ENCODE results near the gene PIEZO1.

The PIEZO1 gene

GRCh38 chr16:88740727-88741055 is 44.3 kb downstream of the PIEZO1 start:
- Histone ChIP-seq H3K4me3 (no peak overlapping the region), H3K27me3 (no peaks in the 10 kb centered on the region), H3K9me3 (no peaks in the 10 kb centered on the region), H3K4me1 (peaks cover 0 to 42% (median 8%) of the 10 kb centered on the region in 4 donors), H3K36me3 (peaks cover 0 to 55% (median 29%) of the 10 kb centered on the region in 3 donors), H3K27ac (no peak overlapping the region)
- intact Hi-C loops (cut with DNase I; ENCODE audit: low total_unique reads) = loop anchor here (5.0 kb wide), 1 partner anchor 427 kb away; no protein-coding TSS in a partner anchor
- no peak for DNase-seq
- TF ChIP-seq CTCF (IDR thresholded peaks at IDR 0.05) = no peak

GRCh38 chr16:88739977-88740726 is 44.9 kb downstream of the PIEZO1 start:
- intact Hi-C loops (cut with DNase I; ENCODE audit: low total_unique reads) = loop anchor here (5.0 to 10.0 kb wide), 3 partner anchors 125 to 477 kb away; partner anchors contain the start of genes PABPN1L and ZNF778
- Histone ChIP-seq H3K36me3 (peaks cover 0 to 60% (median 33%) of the 10 kb centered on the region in 3 donors), H3K27me3 (no peaks in the 10 kb centered on the region), H3K4me1 (peaks cover 0 to 37% (median 8%) of the 10 kb centered on the region in 4 donors), H3K27ac (no peak overlapping the region), H3K9me3 (no peaks in the 10 kb centered on the region), H3K4me3 (no peak overlapping the region)
- DNase-seq = no peak
- TF ChIP-seq CTCF (IDR thresholded peaks at IDR 0.05) = no peak

- Histone ChIP-seq H3K4me3 (no peak overlapping the region), H3K27ac (no peak overlapping the region), H3K36me3 (peaks cover 0 to 68% (median 41%) of the 10 kb centered on the region in 3 donors), H3K4me1 (peaks cover 0 to 30% (median 8%) of the 10 kb centered on the region in 4 donors), H3K27me3 (no peaks in the 10 kb centered on the region), H3K9me3 (no peaks in the 10 kb centered on the region)
- DNase-seq = no peak
- no peak for TF ChIP-seq CTCF (IDR thresholded peaks at IDR 0.05)
- intact Hi-C loops (cut with DNase I; ENCODE audit: low total_unique reads) = loop anchor here (5.0 to 10.0 kb wide), 2 partner anchors 125 to 478 kb away; partner anchors contain the start of genes PABPN1L and ZNF778
Measured at GRCh38 chr16:88739139-88739976, 45.7 kb downstream of the PIEZO1 start.

GRCh38 chr16:88738151-88739084 is 46.6 kb downstream of the PIEZO1 start:
- H3K4me3 ChIP-seq = no peak overlapping the region
- peaks cover 0 to 78% (median 50%) of the 10 kb centered on the region in 3 donors for H3K36me3 ChIP-seq

More at GRCh38 chr16:88738151-88739084, 46.6 kb downstream of the PIEZO1 start:
- Histone ChIP-seq H3K27ac (no peak overlapping the region), H3K27me3 (no peaks in the 10 kb centered on the region), H3K9me3 (no peaks in the 10 kb centered on the region), H3K4me1 (peaks cover 0 to 20% (median 4%) of the 10 kb centered on the region in 4 donors)
- intact Hi-C loops (cut with DNase I; ENCODE audit: low total_unique reads) = loop anchor here (5.0 to 10.0 kb wide), 2 partner anchors 126 to 479 kb away; partner anchors contain the start of genes PABPN1L and ZNF778
- TF ChIP-seq CTCF (IDR thresholded peaks at IDR 0.05) = no peak
- DNase-seq = no peak

All from tibial artery (tissue), 4 donors.